ENCODE measurements around the gene STOM.

Gene STOM

DNA sequence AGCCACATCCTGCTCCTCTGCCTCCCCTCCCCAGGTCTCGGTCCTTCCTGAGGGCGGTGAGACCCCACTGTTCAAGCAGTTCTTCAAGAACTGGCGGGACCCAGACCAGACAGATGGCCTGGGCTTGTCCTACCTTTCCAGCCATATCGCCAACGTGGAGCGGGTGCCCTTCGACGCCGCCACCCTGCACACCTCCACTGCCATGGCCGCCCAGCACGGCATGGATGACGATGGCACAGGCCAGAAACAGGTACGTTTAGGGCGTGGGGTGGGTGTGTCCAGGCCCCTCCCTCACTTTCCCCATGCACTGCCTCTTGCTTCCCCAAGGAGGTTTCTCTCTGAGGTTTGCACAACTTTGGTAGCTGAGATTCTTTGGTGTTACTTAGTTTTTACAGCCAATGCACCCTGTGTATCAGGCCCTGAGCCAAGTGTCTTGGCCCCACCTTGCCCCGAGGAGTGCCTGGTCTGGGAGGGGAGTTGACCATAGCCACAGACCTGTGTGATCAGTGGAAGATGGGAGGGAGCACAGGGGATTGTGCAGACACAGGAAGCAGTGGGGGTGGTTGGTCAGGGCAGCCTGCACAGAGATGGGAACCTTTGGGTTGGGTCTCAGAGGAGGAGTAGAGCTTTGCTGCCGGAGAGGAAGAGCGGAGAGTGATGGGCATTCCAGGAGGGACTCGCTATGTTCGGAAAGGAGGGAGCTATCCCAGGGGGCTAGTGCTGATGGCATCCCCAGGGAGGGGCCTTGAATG lies 51.2 kb downstream of the STOM start:
- no peak for DNase-seq

GRCh38 chr9:121317737-121318630 lies 52.1 kb downstream of the STOM start:
- DNase-seq = no peak

GRCh38 chr9:121316852-121317373 lies 53.1 kb downstream of the STOM start:
- no peak for DNase-seq

- DNase-seq = no peak
Observed at GRCh38 chr9:121316378-121316777, 53.7 kb downstream of the STOM start.

DNA sequence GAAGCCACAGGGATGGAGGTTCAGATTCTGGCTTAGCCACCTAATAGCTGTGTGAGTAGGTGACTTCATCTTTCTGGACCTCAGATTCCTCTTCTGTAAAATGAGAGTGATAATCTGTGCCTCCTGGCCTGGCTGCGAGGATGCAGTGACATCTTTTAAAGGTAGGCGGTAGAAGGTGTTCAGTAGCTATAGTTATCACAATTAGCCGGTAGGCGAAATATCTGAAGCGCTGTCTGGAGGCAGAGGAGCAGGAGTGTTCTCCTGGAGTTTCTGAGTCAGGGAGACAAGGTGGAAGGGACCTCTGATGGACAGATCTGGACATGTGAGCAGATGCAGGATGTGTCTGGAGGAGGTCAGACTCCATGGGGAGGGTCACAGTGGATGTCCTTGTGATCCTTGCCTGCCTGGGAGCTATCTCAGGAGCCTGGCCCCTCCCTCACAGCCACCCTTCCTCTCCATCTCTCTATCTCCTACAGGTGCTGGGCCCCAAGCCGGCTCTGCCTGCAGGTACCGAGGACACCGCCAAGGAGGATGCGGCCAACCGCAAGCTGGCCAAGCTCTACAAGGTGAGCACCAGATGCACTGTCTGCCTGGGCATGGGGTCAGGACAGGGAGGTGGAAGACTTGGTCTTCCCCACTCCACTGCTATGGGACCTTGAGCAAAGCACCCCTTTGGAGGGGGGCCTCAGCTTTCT lies 56.4 kb downstream of the STOM start:
- DNase-seq = no peak

- no peak for DNase-seq
Observed at GRCh38 chr9:121312169-121312568, 57.9 kb downstream of the STOM start.

DNA sequence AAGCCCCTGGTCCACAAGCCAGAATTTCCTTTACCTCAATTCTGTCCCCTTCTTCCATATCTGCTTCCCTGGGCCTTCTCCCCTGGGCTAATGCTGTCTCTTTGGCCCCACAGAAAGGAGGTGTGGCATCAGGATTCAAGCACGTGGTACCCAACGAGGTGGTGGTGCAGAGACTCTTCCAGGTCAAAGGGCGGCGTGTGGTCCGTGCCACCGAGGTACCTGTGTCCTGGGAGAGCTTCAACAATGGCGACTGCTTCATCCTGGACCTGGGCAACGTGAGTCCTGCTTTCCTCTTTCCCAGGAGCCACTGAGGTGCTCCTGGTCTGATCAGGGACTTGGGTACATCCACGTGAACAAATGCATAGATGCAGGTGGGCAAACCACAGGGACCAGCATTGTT lies 59.5 kb downstream of the STOM start:
- no peak for DNase-seq

GRCh38 chr9:121309833-121310425 lies 60.1 kb downstream of the STOM start:
- no peak for DNase-seq

DNA sequence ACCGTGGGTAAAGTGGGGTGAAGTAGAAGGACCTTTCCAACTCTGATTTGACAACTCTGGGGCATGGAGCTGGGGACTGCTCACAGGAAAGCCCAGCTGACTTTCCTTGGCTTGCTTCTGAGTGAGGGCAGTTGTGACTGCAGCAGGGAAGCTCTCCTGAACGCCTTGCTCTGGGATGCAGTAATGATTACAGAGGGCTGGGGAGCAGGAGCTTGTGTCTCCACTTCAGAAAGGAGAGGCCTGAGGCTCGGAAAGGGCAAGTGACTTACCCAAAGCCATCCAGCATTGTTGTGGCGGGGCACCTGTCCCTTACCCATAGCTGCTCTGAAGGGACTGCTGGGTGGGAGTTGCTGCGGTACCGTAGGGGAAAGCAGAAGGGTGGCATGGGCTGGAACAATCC lies 60.9 kb downstream of the STOM start:
- no peak for DNase-seq

GRCh38 chr9:121308765-121309164 lies 61.3 kb downstream of the STOM start:
- no peak for DNase-seq

GRCh38 chr9:121307976-121308375 lies 62.1 kb downstream of the STOM start:
- DNase-seq = no peak

- DNase-seq = no peak
Observed at GRCh38 chr9:121305269-121305994, 64.6 kb downstream of the STOM start.

DNA sequence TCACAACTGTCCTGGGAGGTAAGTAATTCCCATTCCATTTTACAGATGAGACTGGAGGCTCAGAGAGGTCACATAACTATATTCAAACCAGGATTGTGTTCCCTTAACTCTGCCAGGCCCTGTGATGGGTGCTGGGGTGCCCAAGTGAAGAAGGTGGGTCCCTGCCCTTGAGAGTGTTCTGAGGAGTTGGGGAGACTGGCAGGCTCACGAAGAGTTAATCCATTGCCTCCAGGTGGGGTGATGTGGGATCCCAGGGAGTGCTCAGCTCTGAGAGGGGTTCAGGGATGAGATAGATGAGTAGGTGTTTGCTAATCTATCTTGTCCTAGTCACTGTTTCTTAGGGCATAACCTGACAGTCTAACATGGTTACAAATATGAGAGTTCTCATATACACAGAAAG lies 65.3 kb downstream of the STOM start:
- no peak for DNase-seq

GRCh38 chr9:121303456-121304451 lies 66.3 kb downstream of the STOM start:
- DNase-seq = no peak

GRCh38 chr9:121302786-121303185 lies 67.3 kb downstream of the STOM start:
- DNase-seq = no peak

GRCh38 chr9:121302341-121302740 lies 67.7 kb downstream of the STOM start:
- DNase-seq = no peak

DNA sequence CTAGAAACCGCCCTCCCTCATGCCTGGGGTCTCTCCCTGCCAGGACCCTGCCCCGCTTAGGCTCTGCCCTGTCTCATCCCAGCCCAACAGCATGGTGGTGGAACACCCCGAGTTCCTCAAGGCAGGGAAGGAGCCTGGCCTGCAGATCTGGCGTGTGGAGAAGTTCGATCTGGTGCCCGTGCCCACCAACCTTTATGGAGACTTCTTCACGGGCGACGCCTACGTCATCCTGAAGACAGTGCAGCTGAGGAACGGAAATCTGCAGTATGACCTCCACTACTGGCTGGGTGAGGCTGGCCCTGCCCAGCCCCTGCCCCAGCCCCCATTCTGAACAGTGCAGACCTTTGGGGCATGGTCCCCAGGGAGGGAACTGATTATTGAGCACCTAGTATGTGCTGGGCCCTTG lies 68.2 kb downstream of the STOM start:
- no peak for DNase-seq

GRCh38 chr9:121300283-121301119 lies 69.5 kb downstream of the STOM start:
- DNase-seq = no peak

DNA sequence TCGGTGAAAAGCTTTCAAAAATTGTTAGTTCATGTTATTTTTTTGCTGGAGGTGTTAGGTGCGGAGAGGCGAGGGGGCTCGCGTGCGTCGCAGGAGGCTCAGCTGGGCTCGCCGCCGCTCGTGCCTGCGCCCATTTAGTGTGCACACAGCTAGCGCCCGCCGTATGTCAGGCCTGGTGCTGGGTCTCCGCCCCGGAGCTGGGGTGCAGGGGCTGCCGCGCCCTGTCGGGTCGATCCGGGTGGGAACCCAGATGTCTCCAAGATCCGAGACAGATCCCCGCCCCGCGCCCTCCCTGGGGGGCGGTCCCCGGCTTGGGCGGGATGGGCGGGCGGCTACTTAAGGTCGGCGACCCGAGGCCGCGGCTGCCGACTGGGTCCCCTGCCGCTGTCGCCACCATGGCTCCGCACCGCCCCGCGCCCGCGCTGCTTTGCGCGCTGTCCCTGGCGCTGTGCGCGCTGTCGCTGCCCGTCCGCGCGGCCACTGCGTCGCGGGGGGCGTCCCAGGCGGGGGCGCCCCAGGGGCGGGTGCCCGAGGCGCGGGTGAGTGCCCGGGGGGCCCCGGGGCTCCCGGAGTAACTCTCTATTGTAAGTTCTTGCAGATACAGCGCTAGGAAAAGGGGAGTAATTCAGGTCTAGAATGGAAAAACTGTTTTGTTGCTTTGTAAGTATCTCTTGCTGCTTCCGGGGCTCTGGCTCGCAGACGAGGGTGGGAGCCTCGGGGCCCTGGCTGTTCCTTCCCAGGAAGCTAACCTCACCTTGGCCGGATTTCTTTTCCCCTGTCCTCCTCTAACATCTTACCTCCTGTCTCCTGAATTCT lies 70.4 kb downstream of the STOM start:
- DNase-seq = no peak
